ENCODE data around the gene IFT88.
A peak's percentile ranks its signal among the peaks of the same experiment; 100 is the strongest.

Gene IFT88

DNA sequence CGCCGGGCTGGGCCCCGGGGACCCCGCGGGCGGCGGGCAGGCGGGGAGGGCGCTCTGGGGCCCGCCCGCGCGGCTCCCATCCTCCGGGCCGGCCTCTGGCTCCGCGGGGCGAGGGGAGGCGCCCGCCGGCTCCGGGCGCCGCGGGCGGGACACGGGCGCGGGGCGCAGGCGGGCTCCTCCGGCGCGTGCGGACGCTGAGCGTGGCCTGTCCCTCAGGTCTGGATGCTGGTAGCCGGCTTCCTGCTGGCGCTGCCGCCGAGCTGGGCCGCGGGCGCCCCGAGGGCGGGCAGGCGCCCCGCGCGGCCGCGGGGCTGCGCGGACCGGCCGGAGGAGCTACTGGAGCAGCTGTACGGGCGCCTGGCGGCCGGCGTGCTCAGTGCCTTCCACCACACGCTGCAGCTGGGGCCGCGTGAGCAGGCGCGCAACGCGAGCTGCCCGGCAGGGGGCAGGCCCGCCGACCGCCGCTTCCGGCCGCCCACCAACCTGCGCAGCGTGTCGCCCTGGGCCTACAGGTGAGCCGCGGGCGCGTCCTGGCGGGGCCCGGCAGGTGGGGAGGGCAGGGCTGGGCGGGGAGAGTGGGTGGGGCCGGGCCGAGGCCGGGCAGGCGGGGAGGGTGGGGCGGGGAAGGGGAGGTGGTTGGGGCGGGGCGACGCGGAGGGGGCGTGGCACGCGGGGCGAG, 137.0 kb downstream of the IFT88 start:
- peak; percentile 86 for ATAC-seq
- TF ChIP-seq ZNF8 (CRISPR knock-in tag; IDR thresholded peaks at IDR 0.05) (no peak), OSR1 (CRISPR knock-in tag; IDR thresholded peaks at IDR 0.05) (no peak), GLIS3 (CRISPR knock-in tag; IDR thresholded peaks at IDR 0.05) (no peak), ESRRG (CRISPR knock-in tag; IDR thresholded peaks at IDR 0.05) (no peak), ISL1 (CRISPR knock-in tag; IDR thresholded peaks at IDR 0.05) (no peak), ARNTL (CRISPR knock-in tag; IDR thresholded peaks at IDR 0.05; ENCODE audit: borderline replicate concordance, low read depth) (no peak), BACH2 (CRISPR knock-in tag; IDR thresholded peaks at IDR 0.05; ENCODE audit: borderline replicate concordance) (no peak)
- TF ChIP-seq, protein P1, sequence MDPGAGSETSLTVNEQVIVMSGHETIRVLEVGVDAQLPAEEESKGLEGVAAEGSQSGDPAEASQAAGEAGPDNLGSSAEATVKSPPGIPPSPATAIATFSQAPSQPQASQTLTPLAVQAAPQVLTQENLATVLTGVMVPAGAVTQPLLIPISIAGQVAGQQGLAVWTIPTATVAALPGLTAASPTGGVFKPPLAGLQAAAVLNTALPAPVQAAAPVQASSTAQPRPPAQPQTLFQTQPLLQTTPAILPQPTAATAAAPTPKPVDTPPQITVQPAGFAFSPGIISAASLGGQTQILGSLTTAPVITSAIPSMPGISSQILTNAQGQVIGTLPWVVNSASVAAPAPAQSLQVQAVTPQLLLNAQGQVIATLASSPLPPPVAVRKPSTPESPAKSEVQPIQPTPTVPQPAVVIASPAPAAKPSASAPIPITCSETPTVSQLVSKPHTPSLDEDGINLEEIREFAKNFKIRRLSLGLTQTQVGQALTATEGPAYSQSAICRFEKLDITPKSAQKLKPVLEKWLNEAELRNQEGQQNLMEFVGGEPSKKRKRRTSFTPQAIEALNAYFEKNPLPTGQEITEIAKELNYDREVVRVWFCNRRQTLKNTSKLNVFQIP (CRISPR knock-in tag; IDR thresholded peaks at IDR 0.05; ENCODE audit: borderline replicate concordance, low read depth): no peak
- TF ChIP-seq, protein P2, sequence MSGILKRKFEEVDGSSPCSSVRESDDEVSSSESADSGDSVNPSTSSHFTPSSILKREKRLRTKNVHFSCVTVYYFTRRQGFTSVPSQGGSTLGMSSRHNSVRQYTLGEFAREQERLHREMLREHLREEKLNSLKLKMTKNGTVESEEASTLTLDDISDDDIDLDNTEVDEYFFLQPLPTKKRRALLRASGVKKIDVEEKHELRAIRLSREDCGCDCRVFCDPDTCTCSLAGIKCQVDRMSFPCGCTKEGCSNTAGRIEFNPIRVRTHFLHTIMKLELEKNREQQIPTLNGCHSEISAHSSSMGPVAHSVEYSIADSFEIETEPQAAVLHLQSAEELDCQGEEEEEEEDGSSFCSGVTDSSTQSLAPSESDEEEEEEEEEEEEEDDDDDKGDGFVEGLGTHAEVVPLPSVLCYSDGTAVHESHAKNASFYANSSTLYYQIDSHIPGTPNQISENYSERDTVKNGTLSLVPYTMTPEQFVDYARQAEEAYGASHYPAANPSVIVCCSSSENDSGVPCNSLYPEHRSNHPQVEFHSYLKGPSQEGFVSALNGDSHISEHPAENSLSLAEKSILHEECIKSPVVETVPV (CRISPR knock-in tag; IDR thresholded peaks at IDR 0.05): no peak
- TF ChIP-seq, protein P3, sequence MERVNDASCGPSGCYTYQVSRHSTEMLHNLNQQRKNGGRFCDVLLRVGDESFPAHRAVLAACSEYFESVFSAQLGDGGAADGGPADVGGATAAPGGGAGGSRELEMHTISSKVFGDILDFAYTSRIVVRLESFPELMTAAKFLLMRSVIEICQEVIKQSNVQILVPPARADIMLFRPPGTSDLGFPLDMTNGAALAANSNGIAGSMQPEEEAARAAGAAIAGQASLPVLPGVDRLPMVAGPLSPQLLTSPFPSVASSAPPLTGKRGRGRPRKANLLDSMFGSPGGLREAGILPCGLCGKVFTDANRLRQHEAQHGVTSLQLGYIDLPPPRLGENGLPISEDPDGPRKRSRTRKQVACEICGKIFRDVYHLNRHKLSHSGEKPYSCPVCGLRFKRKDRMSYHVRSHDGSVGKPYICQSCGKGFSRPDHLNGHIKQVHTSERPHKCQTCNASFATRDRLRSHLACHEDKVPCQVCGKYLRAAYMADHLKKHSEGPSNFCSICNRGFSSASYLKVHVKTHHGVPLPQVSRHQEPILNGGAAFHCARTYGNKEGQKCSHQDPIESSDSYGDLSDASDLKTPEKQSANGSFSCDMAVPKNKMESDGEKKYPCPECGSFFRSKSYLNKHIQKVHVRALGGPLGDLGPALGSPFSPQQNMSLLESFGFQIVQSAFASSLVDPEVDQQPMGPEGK (CRISPR knock-in tag; IDR thresholded peaks at IDR 0.05; ENCODE audit: borderline replicate concordance): no peak

DNA sequence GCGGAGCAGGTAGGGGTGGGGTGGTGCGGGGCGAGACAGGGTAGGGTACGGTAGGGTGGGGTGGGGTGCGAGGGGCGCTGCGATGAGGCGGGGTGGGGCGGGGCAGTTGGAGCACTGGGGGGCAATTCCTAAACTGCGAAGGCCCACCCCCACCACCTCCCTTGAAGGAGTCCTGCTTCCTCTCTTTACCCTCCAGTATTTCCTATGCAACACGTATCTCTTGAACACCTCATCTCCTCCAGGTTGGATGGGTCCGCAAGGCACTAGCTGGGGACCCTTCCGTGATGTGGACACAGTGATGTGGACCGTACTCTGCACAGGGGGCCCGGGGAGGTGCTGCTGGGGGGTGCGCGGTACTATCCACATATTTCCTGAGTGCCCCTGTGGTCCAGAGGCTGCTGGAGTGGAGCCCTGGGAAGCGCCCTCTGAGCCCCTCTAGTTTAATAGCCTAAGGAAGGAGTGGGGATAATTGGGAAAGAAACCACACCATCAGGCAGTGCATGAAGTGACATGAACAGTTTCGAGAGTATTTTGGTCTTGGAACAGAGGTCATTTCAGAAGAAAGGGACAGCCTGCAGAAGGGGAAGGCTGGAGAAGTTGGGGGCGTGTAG, 137.6 kb downstream of the IFT88 start:
- ATAC-seq: peak; percentile 2; the same call in 2 of the 3 replicates
- TF ChIP-seq ZNF8 (CRISPR knock-in tag; IDR thresholded peaks at IDR 0.05) (no peak), ZFP30 (CRISPR knock-in tag; IDR thresholded peaks at IDR 0.05) (no peak), ZC3H10 (CRISPR knock-in tag; IDR thresholded peaks at IDR 0.05) (no peak), PPARA (CRISPR knock-in tag; IDR thresholded peaks at IDR 0.05; ENCODE audit: borderline replicate concordance) (no peak), ARNTL (CRISPR knock-in tag; IDR thresholded peaks at IDR 0.05; ENCODE audit: borderline replicate concordance, low read depth) (no peak), ISL1 (CRISPR knock-in tag; IDR thresholded peaks at IDR 0.05) (no peak), ZNF565 (CRISPR knock-in tag; conservative IDR thresholded peaks at IDR 0.05; ENCODE audit: low read depth) (no peak), BACH2 (CRISPR knock-in tag; IDR thresholded peaks at IDR 0.05; ENCODE audit: borderline replicate concordance) (no peak), TCF4 (CRISPR knock-in tag; IDR thresholded peaks at IDR 0.05; ENCODE audit: borderline replicate concordance) (no peak), OSR1 (CRISPR knock-in tag; IDR thresholded peaks at IDR 0.05) (no peak), GLIS3 (CRISPR knock-in tag; IDR thresholded peaks at IDR 0.05) (no peak), CSDC2 (CRISPR knock-in tag; IDR thresholded peaks at IDR 0.05) (no peak), RARB (CRISPR knock-in tag; IDR thresholded peaks at IDR 0.05) (no peak), ESRRG (CRISPR knock-in tag; IDR thresholded peaks at IDR 0.05) (no peak), ZNF70 (CRISPR knock-in tag; IDR thresholded peaks at IDR 0.05) (no peak)
- TF ChIP-seq, protein P2 (CRISPR knock-in tag; IDR thresholded peaks at IDR 0.05): no peak
- TF ChIP-seq, protein P4, sequence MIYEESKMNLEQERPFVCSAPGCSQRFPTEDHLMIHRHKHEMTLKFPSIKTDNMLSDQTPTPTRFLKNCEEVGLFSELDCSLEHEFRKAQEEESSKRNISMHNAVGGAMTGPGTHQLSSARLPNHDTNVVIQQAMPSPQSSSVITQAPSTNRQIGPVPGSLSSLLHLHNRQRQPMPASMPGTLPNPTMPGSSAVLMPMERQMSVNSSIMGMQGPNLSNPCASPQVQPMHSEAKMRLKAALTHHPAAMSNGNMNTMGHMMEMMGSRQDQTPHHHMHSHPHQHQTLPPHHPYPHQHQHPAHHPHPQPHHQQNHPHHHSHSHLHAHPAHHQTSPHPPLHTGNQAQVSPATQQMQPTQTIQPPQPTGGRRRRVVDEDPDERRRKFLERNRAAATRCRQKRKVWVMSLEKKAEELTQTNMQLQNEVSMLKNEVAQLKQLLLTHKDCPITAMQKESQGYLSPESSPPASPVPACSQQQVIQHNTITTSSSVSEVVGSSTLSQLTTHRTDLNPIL (CRISPR knock-in tag; IDR thresholded peaks at IDR 0.05; ENCODE audit: low read depth): no peak
- TF ChIP-seq, protein P5, sequence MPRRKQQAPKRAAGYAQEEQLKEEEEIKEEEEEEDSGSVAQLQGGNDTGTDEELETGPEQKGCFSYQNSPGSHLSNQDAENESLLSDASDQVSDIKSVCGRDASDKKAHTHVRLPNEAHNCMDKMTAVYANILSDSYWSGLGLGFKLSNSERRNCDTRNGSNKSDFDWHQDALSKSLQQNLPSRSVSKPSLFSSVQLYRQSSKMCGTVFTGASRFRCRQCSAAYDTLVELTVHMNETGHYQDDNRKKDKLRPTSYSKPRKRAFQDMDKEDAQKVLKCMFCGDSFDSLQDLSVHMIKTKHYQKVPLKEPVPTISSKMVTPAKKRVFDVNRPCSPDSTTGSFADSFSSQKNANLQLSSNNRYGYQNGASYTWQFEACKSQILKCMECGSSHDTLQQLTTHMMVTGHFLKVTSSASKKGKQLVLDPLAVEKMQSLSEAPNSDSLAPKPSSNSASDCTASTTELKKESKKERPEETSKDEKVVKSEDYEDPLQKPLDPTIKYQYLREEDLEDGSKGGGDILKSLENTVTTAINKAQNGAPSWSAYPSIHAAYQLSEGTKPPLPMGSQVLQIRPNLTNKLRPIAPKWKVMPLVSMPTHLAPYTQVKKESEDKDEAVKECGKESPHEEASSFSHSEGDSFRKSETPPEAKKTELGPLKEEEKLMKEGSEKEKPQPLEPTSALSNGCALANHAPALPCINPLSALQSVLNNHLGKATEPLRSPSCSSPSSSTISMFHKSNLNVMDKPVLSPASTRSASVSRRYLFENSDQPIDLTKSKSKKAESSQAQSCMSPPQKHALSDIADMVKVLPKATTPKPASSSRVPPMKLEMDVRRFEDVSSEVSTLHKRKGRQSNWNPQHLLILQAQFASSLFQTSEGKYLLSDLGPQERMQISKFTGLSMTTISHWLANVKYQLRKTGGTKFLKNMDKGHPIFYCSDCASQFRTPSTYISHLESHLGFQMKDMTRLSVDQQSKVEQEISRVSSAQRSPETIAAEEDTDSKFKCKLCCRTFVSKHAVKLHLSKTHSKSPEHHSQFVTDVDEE (CRISPR knock-in tag; IDR thresholded peaks at IDR 0.05): no peak
- TF ChIP-seq, protein P1 (CRISPR knock-in tag; IDR thresholded peaks at IDR 0.05; ENCODE audit: borderline replicate concordance, low read depth): no peak
- TF ChIP-seq, protein P3 (CRISPR knock-in tag; IDR thresholded peaks at IDR 0.05; ENCODE audit: borderline replicate concordance): no peak
